DND-41 (cell line): ENCODE data around the gene SELENOK.

Source experiments
- ATAC-seq: fragments of 200-7000 bp; cut with Tn5 transposase; 3 replicates; pipeline ENCODE4 v1.9.1; 2021; ENCODE audit warnings: low read depth; ENCODE audit not compliant: insufficient read depth
- DNase-seq: peaks from one replicate; pipeline ENCODE4 v3.0.0-alpha.2; 2020
- H2AFZ ChIP-seq: 2 replicates; pipeline ENCODE4 v1.6.0; 2012; ENCODE audit warnings: low read depth, low read length
- H3K27ac ChIP-seq: 2 replicates; pipeline ENCODE4 v1.5.1; 2012; ENCODE audit warnings: low read length, inconsistent platforms
- H3K27me3 ChIP-seq: fragments of 200-600 bp; sonication (generic); 2 replicates; pipeline ENCODE4 v1.6.0; 2012; ENCODE audit warnings: low read length, mild to moderate bottlenecking, inconsistent platforms; ENCODE audit not compliant: insufficient read depth, poor library complexity
- H3K36me3 ChIP-seq: 2 replicates; pipeline ENCODE4 v1.5.1; 2012; ENCODE audit warnings: low read length, inconsistent platforms; ENCODE audit not compliant: insufficient read depth
- H3K4me1 ChIP-seq: 2 replicates; pipeline ENCODE4 v1.5.1; 2012; ENCODE audit warnings: mild to moderate bottlenecking, low read length; ENCODE audit not compliant: insufficient read depth
- H3K4me2 ChIP-seq: 2 replicates; pipeline ENCODE4 v1.6.0; 2012; ENCODE audit warnings: mild to moderate bottlenecking, moderate library complexity, low read length, inconsistent platforms; ENCODE audit not compliant: insufficient read depth
- H3K4me3 ChIP-seq, 2 experiments: fragments of 200-600 bp in 1 of 2; shearing (Covaris generic) in 1 of 2; 2 replicates each; pipeline ENCODE4 v1.5.1; 2012 to 2016; ENCODE audit warnings: inconsistent platforms in 2 of 2, low read length in 2 of 2, mild to moderate bottlenecking in 2 of 2, low read depth in 1 of 2, moderate library complexity in 1 of 2
- H3K79me2 ChIP-seq: 2 replicates; pipeline ENCODE4 v1.6.0; 2012; ENCODE audit warnings: low read length, inconsistent platforms; ENCODE audit not compliant: insufficient read depth
- H3K9ac ChIP-seq: 2 replicates; pipeline ENCODE4 v1.6.0; 2012; ENCODE audit warnings: low read depth, mild to moderate bottlenecking, inconsistent platforms, low read length, moderate library complexity
- H3K9me3 ChIP-seq: 2 replicates; pipeline ENCODE4 v1.5.1; 2012; ENCODE audit warnings: low read length, moderate library complexity, mild to moderate bottlenecking, inconsistent platforms; ENCODE audit not compliant: insufficient read depth, severe bottlenecking
- H4K20me1 ChIP-seq: 2 replicates; pipeline ENCODE4 v1.6.0; 2012; ENCODE audit warnings: low read length; ENCODE audit not compliant: insufficient read depth
- CTCF ChIP-seq: IDR thresholded peaks from 2 replicates; pipeline ENCODE4 v1.5.1; 2012; ENCODE audit warnings: borderline replicate concordance, low read length, moderate library complexity, mild to moderate bottlenecking; ENCODE audit not compliant: poor library complexity, severe bottlenecking; ENCODE audit errors: extremely low read depth
- EZH2 ChIP-seq: IDR thresholded peaks from 3 replicates; pipeline ENCODE4 v1.6.1; 2012; ENCODE audit warnings: borderline replicate concordance, low read depth, mild to moderate bottlenecking, moderate library complexity, low read length, inconsistent platforms; ENCODE audit not compliant: severe bottlenecking

SELENOK gene

GRCh38 chr3:53841296-53841695, 50.4 kb downstream of the SELENOK start:
- Histone ChIP-seq H2AFZ (no peak overlapping the region), H3K36me3 (no peaks in the 10 kb centered on the region), H3K4me2 (no peak overlapping the region), H3K9ac (no peak overlapping the region), H3K4me3 (no peak overlapping the region), H3K27me3 (no peaks in the 10 kb centered on the region), H4K20me1 (no peaks in the 10 kb centered on the region; the same call in 1 of the 2 replicates), H3K9me3 (no peaks in the 10 kb centered on the region), H3K4me1 (no peaks in the 10 kb centered on the region), H3K79me2 (no peaks in the 10 kb centered on the region), H3K27ac (no peak overlapping the region)
- TF ChIP-seq EZH2 (no peak), CTCF (no peak)
- ATAC-seq = no peak
- no peak for DNase-seq

GRCh38 chr3:53837331-53837730, 54.3 kb downstream of the SELENOK start:
- no peaks in the 10 kb centered on the region for H3K4me1 ChIP-seq
- H3K4me2 ChIP-seq = no peak overlapping the region
- H3K27ac ChIP-seq = no peak overlapping the region

GRCh38 chr3:53836084-53836872, 55.4 kb downstream of the SELENOK start:
- no peaks in the 10 kb centered on the region; the same call in 1 of the 2 replicates for H4K20me1 ChIP-seq
- H2AFZ ChIP-seq = no peak overlapping the region
- no peak overlapping the region for H3K9ac ChIP-seq
- no peaks in the 10 kb centered on the region for H3K27me3 ChIP-seq
- no peak for DNase-seq
- no peak overlapping the region for H3K4me3 ChIP-seq
- no peaks in the 10 kb centered on the region for H3K36me3 ChIP-seq
- no peak overlapping the region for H3K27ac ChIP-seq
- TF ChIP-seq CTCF (no peak), EZH2 (no peak)
- H3K79me2 ChIP-seq = no peaks in the 10 kb centered on the region
- H3K4me1 ChIP-seq = no peaks in the 10 kb centered on the region
- no peak for ATAC-seq
- no peak overlapping the region for H3K4me2 ChIP-seq
- H3K9me3 ChIP-seq = no peaks in the 10 kb centered on the region

More at GRCh38 chr3:53837331-53837730, 54.3 kb downstream of the SELENOK start:
- Histone ChIP-seq H4K20me1 (no peaks in the 10 kb centered on the region; the same call in 1 of the 2 replicates), H2AFZ (no peak overlapping the region), H3K79me2 (no peaks in the 10 kb centered on the region), H3K4me3 (no peak overlapping the region), H3K9me3 (no peaks in the 10 kb centered on the region), H3K36me3 (no peaks in the 10 kb centered on the region), H3K27me3 (no peaks in the 10 kb centered on the region), H3K9ac (no peak overlapping the region)
- ATAC-seq (no peak), DNase-seq (no peak)
- TF ChIP-seq EZH2 = no peak

- Histone ChIP-seq H3K36me3 (no peaks in the 10 kb centered on the region), H3K4me3 (no peak overlapping the region), H4K20me1 (no peaks in the 10 kb centered on the region; the same call in 1 of the 2 replicates), H3K4me2 (no peak overlapping the region), H3K9ac (no peak overlapping the region), H3K27ac (no peak overlapping the region), H3K9me3 (no peaks in the 10 kb centered on the region), H2AFZ (no peak overlapping the region), H3K79me2 (no peaks in the 10 kb centered on the region), H3K4me1 (no peaks in the 10 kb centered on the region), H3K27me3 (no peaks in the 10 kb centered on the region)
- no peak for ATAC-seq
- no peak for DNase-seq
- TF ChIP-seq CTCF = no peak
- TF ChIP-seq EZH2 = no peak
Measured at GRCh38 chr3:53835257-53835656, 56.4 kb downstream of the SELENOK start.
